NCI-H128 (cell line): Measurements from ENCODE around the gene ARHGEF1.
"Not testable (repeated sequence)": the region's sequence is repeated elsewhere in the genome, so short reads cannot be mapped to it uniquely, and the experiment has no call there.

Experiments
- DNase-seq: peaks from one replicate; lab custom pipeline; 2025; ENCODE audit not compliant: unreplicated experiment; lab: John Stamatoyannopoulos, UW

Gene ARHGEF1

DNA sequence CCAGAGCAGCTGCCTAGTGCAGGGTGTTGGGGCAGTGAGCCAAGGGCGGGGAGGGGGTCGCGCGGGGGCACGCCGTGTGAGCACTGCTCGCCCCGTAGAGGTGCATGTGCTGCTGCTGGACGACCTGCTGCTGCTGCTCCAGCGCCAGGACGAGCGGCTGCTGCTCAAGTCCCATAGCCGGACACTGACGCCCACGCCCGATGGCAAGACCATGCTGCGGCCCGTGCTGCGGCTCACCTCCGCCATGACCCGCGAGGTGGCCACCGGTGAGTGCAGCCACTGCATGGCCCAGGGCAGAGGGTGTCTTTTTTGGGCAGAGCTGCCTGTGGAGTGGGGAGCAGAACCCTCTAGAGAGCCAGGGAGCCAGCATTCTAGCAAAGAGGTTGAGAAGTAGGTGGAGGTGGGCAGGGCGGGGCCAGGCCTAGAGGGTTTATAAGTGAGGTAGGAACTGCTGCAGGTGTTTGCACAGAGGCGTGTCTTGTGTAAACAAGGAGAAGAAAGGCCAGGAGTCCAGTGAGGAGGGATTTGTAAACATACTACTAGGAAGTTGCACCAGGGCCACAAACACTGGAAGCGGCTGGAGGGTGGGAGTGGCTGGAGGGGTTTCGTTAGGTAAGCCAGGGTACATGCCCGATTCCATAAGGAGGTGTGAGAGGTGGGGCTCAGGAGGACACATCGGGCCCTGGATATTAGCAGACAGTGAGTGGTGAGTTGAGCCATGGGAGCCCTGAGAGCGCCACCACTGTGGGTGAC is 21.3 kb downstream of the ARHGEF1 start:
- DNase-seq = no peak

DNA sequence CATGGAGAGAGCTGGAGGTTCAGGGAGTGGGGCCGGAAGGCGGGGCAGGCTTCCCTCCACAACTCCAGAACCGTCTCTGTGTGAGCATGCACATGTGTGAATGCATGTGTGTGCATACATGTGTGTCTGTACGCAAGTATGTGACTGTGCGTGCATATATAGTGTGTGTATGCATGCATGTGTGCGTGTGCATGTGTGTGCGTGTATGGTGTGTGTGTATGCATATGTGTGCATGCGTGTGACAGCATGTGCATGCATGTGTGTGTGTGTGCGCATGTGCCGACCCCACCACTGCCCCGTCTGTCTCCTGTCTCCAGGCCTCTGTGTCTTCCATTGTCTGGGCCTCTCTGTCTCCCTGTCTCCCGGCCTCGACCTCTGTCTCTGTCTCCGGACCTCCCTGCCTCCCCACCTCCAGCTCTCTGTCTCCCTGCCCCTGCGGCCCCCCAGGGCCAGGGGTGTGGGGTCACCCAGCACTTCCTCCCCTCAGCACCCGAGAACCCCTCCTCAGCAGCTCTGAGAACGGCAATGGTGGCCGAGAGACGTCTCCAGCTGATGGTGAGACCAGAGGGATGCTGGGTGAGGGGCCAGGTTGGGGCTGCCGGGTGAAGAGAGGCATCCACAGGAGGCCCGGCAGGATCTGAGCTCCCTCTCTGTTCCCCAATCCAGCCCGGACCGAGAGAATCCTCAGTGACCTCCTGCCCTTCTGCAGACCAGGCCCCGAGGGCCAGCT is 22.5 kb downstream of the ARHGEF1 start:
- no peak for DNase-seq

DNA sequence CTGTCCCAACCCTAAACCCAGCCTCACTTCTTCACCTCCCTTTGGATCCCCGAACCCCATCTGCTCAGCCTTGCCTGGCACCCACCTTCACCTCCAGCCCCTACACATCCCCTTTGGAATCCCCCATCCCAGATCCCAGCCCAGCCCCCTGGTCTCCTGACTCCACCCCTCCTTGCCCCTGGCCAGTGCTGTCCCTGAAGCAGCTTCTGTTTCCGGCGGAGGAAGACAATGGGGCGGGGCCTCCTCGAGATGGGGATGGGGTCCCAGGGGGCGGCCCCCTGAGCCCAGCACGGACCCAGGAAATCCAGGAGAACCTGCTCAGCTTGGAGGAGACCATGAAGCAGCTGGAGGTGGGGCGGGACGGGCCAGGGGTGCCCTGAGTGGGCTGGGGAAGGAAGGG is 23.3 kb downstream of the ARHGEF1 start:
- no peak for DNase-seq

DNA sequence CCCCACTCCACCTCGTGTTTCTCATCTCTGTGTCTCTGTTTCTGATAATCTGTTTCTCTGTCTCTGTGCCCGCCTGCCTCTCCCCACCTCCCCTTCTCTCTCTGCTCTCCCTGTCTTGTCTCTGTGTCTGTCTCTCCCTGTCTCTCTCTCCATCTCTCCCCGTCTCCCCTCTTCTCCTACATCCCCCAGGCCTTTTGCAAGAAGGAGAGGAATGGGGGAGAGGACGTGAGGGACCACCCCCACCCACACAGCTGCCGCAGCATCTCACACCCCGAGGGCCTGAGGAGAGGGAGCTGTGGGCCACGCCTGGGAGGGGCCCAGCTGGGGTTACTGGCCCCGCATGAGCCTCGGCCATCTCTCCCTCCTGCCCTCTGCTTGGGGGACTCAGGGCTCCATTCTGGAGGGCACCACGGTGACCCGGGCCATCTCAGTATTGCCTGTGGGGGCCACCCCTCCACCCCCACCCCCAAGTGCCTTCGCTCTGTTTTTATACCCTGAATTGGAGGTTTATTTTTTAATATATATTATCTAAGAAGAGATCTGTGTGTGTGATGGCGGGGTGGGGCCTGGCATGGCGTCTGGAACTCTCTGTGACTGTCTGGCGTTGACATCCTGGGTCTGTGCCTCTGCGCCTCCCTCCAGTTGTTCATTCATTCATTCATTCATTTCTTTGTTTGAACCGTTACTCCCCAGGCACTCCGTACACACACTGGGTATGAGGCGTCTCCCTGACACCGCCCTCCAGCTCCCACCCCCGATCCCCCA is 24.1 kb downstream of the ARHGEF1 start:
- no peak for DNase-seq

DNA sequence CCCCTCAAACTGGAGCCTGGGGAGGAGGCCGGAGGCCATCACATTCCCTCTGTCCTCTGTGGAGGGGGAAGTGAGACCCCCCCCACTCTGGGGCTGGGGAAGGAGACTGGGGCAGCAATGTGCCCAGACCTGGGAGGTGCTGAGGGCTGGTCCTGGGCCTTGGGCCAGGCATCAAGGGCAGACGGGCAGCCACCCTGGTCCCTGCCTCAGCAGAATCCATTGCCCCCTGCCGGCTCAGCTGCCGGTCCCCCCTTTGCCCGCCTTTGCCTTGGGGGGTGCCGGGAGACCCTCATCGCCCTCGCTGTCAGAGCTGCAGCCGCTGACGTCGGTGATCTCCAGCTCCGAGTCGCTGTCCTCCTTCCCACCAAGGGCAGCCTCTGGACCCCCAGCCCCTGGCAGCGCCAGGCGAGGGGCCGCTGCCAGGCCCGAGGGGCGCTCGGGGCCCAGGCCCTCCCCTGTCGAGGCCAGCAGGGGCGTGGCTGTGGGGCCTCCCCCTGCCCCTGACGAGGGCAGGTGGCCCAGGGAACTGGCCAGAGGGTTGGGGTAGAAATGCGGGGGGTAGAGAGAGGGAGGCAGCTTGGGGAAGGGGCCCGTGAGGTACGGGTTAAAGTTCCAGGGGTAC is 25.1 kb downstream of the ARHGEF1 start:
- no peak for DNase-seq

DNA sequence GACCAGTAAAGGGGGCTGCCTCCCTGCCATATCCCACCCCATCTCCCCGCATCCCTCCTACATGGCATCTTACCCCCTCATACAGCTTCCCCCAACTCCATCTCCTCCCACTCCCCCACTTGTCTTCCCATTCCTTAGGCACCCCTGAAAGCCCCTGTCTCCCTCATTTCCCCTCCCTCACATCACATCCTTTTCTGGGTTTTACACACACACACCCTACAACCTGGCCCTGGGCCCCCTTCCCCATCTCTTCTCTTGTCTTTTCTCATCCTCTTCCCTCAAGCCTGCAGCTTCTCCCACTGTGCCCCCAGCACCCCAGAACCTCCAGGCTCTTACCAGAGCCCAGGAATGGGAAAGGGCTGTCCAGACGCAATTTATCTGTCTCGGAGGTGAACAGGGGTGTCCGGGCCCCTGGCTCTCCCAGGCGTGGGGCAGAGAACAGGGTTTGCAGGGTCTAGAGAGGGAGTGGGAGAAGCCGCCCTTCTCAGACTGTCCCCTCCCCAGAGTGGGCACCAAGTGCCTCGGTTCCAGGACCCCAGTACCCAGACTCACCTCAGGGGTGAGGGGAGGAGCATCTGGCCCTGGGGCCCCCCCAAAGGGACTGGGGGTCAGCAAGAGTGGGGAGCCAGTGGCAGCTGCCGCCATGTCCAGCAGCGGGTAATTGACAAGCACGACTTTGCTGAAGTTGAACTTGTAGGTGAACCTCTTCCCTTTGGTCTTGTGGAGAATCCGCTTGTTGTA is 25.9 kb downstream of the ARHGEF1 start:
- no peak for DNase-seq

DNA sequence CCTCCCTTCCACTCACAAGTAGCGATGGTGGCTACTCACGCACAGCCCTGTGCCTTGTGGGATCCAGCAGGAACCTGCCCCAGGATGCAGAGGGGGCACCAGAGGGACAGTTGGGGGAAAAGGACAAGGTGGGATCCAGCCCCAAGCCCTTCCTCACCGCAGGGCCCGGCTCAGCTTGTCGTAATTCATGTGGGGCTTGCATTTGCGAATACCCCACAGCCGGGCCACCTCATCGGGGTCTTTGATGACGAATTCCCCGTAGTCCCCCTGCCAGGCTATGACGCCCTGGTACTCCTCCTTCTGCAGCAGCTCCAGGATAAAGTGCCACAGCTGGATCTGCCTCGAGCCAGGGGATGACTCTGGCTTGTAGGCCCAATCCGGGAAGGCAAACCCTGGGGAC is 26.7 kb downstream of the ARHGEF1 start:
- no peak for DNase-seq

DNA sequence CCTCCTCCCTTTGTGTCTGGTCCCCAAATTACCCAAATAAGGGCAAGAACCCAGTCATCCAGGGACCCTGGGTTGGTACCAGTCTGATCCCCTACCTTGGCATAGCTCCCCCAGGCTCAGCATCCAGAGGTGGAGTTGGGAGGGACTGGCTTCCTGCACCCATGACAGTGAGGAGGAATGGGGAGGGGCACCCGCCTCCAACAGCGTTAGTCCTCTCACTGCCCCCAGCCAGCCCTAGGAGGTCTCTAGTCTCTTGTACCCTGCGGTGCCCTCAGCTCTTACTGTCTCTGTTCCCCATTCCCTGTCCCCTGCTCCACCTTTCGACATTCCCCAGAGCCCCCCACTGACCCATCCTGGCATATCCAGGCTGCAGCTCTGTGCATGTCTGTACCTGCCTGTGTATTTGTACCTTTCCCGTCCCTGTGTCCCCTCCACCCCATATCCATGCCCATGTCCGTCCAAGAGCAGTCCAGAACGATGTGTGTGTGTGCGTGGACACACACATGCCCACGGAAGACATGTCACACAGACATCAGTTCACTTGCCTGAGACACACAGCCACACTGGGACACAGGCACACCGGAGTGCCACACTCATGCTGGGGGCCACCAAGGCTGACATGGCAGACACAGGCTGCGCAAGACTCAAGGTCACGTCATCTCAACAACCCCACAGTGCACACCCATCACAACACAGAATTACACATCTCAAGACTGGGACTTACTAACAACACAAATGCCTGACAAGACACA is 27.4 kb downstream of the ARHGEF1 start:
- DNase-seq = no peak

DNA sequence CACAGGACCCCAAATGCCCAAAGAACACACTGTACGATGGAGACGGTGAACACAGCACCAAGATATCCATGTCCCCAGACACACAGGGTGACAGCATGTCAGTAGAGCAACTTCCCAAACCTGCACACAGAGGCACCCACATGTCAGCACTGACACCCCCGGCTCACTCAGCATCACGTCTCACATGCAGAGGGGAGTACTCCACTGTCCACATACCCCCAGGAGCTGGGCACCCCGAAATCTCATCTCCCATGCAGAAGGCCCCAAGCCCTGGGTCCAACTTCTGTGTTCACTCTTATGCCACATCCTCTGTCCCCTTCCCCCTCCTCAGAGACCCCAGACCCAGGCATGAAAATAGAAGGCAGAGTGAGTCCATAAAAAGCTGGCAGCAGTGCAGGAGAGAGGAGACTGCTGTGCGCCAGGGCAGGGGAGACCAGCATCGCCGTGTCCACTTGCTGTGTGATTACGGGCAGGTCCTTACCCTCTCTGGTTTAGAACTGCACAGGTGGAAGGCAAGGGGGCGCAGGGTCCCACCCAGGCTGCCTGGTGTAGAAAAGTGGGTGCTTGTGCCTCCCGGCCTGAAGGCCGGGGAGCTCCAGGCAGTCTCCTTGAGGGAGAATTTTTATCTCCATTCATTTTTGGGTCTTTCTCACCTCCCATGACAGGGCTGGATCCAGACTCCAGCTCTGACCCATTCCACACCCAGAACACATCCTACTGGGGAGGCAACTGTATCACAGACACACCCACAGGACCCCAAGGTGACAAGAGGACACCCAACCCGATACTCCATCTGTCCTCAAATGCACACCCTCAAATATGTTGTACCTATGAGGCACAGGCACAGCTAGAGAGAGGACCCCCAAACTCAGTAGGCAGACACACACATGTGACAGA is 28.3 kb downstream of the ARHGEF1 start:
- no peak for DNase-seq

DNA sequence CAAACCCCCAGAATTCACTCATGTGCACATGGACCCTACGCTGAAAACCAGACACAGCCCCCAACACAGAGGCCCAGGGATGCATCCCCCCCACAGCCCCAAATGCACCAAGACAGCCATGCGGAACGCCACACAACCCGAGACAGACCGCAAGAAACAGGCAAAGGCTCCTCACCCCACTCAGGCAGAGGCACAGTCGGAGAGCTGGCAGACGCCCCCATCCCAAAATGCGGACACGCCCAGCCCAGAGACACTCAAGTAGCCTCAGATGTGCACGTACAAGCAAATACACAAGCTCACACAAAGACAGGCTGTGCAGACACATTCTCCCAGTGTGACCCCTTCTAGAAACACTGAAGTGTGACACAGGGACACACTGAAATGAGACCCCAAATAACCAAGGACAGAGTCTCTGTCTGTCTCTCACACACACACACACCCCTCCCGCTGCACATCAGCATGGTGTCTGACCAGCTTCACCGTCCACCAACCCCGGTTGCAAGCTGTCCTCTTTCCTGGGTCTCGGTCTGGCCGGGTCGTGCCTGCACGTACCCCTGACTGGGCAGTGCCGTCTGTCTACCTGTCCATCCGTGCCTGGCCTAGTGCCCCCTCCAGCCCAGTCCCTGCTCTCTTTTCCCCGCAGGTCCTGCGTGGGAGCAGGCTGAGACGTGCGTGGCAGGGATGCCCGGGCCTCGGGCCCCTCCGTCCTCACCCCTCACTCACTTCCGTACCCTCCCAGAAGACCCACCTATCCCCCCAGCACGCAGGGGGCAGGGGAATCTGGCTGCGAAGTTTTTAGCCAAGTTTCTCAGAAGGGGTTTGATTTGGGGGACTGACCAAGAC is 29.1 kb downstream of the ARHGEF1 start:
- DNase-seq = no peak

DNA sequence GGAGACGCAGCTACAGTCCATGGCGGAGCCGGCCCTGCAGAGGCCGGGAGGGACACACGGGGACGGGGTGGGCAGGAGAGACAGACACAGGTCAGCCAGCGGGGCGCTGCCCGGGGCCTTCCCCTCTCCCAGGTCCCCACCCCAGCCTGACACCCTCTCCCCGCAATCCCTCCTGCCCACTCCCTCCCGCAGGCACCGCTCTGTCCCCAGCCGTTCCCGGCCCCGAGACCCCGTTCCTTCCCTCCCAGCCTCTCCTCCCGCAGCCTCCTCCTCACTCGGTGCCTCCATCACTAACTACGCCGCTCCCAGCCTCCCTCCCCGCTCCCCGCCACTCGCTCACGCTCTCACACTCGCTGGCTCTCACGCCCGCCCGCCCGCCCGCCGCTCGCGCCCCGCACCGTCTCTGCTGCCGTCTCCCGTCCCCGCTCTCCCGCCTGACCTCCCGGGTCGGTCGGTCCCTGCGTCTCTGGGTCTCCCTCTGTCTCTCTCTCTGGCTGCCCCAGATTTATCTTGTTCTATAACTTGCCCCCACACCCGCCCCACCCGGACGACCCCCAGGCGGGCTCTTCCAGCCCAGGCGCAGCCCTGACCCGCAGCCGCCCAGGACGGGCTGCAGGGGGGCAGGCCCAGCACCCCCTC is 30.0 kb downstream of the ARHGEF1 start:
- DNase-seq = no peak

DNA sequence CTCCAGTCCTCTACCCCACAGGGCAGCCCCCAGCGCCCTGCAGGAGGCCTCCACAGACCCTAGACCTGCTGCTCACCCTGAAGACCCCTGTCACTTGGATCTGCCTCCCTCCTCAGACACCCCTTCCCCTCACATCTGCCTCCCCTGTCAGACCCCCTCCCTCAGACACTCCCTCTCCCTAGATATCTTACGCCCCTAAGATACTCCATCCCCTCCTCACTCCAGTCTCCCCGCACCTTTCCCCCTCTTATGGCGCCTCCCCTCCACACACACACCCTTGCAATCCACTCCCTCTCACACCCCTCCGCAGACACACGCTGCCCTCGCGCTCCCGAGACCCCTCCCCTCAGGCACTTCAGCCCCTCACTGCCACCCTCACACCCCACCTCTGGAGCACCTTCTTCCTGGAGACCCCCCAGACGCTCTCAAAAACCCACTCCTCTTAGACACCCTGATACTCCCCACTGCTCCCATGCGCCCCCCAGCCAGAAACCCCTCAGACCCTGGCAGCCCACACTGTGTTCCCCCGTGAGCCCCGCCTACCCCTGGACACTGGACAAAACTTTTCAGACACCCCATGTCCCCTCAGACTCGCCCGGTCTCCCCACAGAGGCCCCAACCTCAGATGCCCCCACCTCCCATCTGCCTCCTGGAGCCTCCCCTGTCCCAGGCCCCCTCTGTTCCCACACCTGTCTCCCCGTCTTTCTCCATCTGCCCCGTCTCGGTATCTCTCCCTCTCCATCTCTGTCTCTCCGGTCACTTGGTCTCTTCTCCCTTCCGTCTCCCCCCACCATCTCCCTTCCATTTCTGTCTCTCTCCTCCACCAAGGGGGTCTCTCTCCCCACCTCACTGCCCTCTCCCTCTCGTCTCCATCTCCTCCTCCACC is 30.8 kb downstream of the ARHGEF1 start:
- DNase-seq = no peak

DNA sequence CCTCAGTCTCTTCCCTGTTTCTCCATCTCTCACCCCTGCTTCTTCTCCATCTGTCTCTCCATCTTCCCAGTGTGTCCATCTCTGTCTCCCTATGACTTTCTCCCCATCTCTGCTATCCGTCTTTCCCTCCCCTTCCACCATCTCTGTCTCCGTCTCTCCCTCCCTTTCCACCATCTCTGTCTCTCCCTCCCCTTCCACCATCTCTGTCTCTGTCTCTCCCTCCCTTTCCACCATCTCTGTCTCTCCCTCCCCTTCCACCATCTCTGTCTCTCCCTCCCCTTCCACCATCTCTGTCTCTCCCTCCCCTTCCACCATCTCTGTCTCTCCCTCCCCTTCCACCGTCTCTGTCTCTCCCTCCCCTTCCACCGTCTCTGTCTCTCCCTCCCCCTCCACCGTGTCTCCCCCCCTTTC is 31.4 kb downstream of the ARHGEF1 start:
- DNase-seq = not testable (repeated sequence)

DNA sequence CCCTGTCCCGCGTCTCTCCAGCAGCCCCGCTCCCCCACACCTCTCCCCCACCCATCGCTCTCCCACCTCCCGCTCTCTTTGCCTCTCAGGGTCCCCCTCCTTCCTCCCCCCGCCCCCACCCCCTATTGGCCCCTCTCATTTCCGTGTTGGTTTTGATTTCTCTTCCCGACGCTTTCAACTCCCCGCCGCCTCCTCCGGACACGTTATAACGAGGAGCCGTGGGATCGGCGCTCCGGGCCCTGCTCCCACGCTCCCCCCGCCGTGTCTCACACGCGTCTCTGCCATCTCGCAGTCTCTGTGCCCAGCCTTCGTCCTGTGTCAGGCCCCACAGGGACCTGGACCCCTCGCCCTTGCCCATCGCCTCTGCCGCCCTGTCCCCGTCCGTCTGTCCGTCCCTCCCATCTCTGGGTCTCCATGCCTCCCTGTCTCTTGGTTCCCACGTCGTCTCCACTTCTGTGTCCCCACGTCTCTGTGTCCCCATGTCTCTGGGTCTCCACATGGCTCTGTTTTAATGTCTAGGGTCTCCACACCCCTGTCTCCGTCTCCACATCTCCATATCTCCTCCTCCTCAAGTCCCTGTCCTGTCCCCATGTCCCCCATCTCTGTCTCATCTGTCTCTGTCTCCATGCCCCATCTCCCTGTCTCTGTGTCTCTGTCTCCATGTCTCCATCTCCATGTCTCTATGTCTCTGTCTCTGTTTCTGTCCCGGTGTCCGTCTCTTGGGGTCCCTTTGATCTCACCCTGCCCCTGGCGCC is 32.2 kb downstream of the ARHGEF1 start:
- no peak for DNase-seq

DNA sequence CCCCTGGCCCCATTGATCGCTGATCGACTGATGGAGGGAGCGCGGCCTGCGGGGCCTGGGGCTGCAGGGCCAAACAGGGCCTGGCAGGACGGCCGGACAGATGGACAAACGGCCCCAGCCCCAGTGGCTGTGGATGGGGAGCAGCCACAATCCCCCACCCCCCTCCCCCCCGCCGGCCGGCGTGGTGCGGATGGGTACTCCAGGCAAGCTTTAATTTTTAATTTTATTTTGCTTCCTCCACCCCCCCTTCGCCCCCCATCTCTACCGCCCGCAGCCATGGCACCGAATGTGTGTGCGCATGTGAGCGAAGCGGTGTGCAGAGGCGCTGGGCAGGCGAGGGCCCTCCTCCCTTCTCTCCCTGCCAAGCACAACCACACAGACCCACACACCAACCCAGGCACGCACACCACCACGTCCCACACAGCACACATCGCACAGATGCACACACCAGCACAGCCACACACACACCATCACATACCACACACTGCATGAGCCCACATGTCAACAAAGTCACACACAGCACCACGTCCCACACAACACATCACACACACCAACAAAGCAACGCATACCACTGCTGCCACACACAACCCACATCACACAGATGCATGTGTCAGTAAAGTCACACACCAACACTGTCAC is 32.9 kb downstream of the ARHGEF1 start:
- no peak for DNase-seq
